Ovary (tissue), 3 donors: Measurements from ENCODE around the gene RAB11FIP2.

Source experiments
- CTCF ChIP-seq, 3 donors: fragments of 450-650 bp in 2 of 3; fragments of 200-600 bp in 1 of 3; IDR thresholded peaks; one replicate each; pipeline versions ENCODE4 v1.5.1 to v1.8.0; 2016 to 2022; ENCODE audit warnings: antibody characterized with exemption in 3 of 3, mild to moderate bottlenecking in 1 of 3
- POLR2A ChIP-seq: fragments of 450-650 bp; IDR thresholded peaks from one replicate; pipeline ENCODE4 v1.6.1; 2017; ENCODE audit warnings: antibody characterized with exemption, mild to moderate bottlenecking, moderate library complexity
- donor health status: DM: no; HTN: no; CAD: no.

- TF ChIP-seq CTCF (IDR thresholded peaks at IDR 0.05) (no peak), POLR2A (no peak)
Observed at GRCh38 chr10:118052816-118053215, 6.1 kb upstream of the RAB11FIP2 start.
